ENCODE measurements around the gene SLC8A1. TPM values are rescaled to one million over a fixed set of nuclear protein-coding genes. Genes with fewer than 3 reads are reported as not detected.

Gene SLC8A1
- total RNA-seq, 3 donors from 2014 or later: 8.2 to 14.2 (median 12.2) TPM

DNA sequence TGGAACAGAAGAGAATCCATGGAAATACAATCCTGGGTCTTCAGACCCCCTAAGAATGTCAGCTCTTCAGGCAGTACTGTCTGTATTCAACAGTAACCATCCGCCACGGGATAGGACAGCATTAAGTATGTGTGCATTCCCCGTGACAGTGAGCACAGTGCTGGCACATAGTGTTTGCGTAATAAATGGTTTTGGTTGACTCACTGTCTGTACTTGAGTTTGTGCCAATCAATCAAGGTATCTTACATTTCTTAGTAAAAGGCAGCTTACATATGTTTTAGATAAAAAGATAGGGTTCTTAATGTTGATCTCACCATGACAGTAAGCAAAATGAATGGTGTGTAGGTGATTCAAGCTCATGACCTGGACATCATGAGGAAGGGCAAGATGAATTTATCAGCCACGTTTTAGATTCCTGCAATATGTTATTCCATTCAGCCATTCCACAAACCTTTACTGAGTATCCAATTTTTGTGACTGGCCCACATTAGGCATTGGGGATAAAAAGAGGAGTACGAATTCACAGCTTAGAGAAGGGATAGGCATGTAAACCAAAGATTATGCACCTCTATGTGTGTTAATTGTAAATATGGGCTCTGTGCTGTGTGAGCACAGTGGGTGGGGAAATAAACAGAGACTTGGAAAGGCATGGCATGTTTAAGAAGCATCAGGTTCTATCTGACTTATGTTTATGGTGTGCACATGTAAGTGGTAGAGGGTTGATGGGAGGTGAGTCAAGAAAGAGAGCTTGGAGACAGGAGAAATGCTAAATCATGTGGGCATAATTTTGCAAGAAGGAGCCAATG is 258.8 kb downstream of the SLC8A1 start:
- H3K27me3 ChIP-seq: no peaks in the 10 kb centered on the region
- H3K4me1 ChIP-seq: no peaks in the 10 kb centered on the region
- intact Hi-C loops (cut with DNase I; ENCODE audit: low total_unique reads): no loop called here
- TF ChIP-seq POLR2A (IDR thresholded peaks at IDR 0.05) (no peak), CTCF (IDR thresholded peaks at IDR 0.05) (no peak), POLR2AphosphoS5 (IDR thresholded peaks at IDR 0.05) (no peak)
- H3K27ac ChIP-seq: no peak overlapping the region
- H3K36me3 ChIP-seq: no peaks in the 10 kb centered on the region
- DNase-seq (ENCODE audit: low spot score in 2 of 2): no peak
- H3K9me3 ChIP-seq: no peaks in the 10 kb centered on the region
- no peak overlapping the region for H3K4me3 ChIP-seq

- TF ChIP-seq POLR2A (IDR thresholded peaks at IDR 0.05) (no peak), POLR2AphosphoS5 (IDR thresholded peaks at IDR 0.05) (no peak), CTCF (IDR thresholded peaks at IDR 0.05) (no peak)
- Histone ChIP-seq H3K4me1 (no peaks in the 10 kb centered on the region), H3K4me3 (no peak overlapping the region), H3K27ac (no peak overlapping the region), H3K36me3 (no peaks in the 10 kb centered on the region), H3K27me3 (no peaks in the 10 kb centered on the region), H3K9me3 (no peaks in the 10 kb centered on the region)
- DNase-seq (ENCODE audit: low spot score in 2 of 2): no peak
- intact Hi-C loops (cut with DNase I; ENCODE audit: low total_unique reads): no loop called here
These were observed 261.4 kb downstream of the SLC8A1 start for GRCh38 chr2:40190457-40190856.

DNA sequence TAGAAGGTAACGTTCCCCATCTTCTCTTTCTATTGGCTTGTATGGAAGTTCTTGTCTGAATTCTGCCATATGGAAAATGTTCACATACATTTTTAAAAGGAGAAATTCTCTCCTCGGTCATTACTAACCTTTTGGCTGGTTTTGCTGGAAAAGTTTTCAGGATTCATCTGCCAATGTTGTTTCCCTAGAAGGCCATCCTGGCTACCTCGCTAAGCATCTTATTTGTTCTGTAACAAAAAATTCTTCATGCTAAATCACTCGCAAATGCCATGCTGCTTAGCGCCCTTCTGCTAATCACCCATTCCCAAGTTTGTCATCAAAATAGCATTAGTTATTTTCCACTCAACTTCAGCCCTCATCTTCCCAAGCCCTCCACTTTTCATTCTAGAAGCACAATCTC is 262.0 kb downstream of the SLC8A1 start:
- no peak for DNase-seq (ENCODE audit: low spot score in 2 of 2)
- H3K4me3 ChIP-seq: no peak overlapping the region
- H3K36me3 ChIP-seq: no peaks in the 10 kb centered on the region
- intact Hi-C loops (cut with DNase I; ENCODE audit: low total_unique reads): no loop called here
- H3K27ac ChIP-seq: no peak overlapping the region
- no peaks in the 10 kb centered on the region for H3K4me1 ChIP-seq
- no peaks in the 10 kb centered on the region for H3K27me3 ChIP-seq
- no peak for TF ChIP-seq CTCF (IDR thresholded peaks at IDR 0.05)
- TF ChIP-seq POLR2AphosphoS5 (IDR thresholded peaks at IDR 0.05): no peak
- no peak for TF ChIP-seq POLR2A (IDR thresholded peaks at IDR 0.05)
- H3K9me3 ChIP-seq: no peaks in the 10 kb centered on the region

DNA sequence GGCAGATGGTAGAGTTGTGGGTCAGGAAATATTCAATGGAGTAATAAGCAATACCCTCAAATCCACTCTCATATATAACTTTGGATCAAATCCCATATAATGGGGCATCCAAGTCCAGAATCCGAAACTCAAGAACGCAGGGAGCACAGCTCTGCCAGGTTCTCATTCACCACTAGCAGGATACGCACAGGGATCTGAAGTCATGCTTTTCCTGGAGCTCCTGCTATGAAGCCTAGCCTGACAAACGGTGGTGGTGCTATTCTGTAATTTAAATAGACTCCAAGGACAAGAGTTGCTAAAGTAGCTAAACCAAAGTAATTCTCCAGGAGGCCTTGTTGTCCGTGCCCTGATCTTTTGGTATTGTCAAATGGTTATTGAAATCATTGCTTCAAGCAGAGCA is 264.8 kb downstream of the SLC8A1 start:
- Histone ChIP-seq H3K9me3 (no peaks in the 10 kb centered on the region), H3K36me3 (no peaks in the 10 kb centered on the region), H3K27me3 (no peaks in the 10 kb centered on the region), H3K4me1 (no peaks in the 10 kb centered on the region), H3K27ac (no peak overlapping the region), H3K4me3 (no peak overlapping the region)
- DNase-seq (ENCODE audit: low spot score in 2 of 2): no peak
- intact Hi-C loops (cut with DNase I; ENCODE audit: low total_unique reads): no loop called here
- TF ChIP-seq CTCF (IDR thresholded peaks at IDR 0.05) (no peak), POLR2A (IDR thresholded peaks at IDR 0.05) (no peak), POLR2AphosphoS5 (IDR thresholded peaks at IDR 0.05) (no peak)

- Histone ChIP-seq H3K4me1 (no peaks in the 10 kb centered on the region), H3K36me3 (no peaks in the 10 kb centered on the region), H3K27me3 (no peaks in the 10 kb centered on the region), H3K9me3 (no peaks in the 10 kb centered on the region), H3K27ac (no peak overlapping the region), H3K4me3 (no peak overlapping the region)
- DNase-seq (ENCODE audit: low spot score in 2 of 2): no peak
- intact Hi-C loops (cut with DNase I; ENCODE audit: low total_unique reads): no loop called here
- TF ChIP-seq CTCF (IDR thresholded peaks at IDR 0.05) (no peak), POLR2A (IDR thresholded peaks at IDR 0.05) (no peak), POLR2AphosphoS5 (IDR thresholded peaks at IDR 0.05) (no peak)
These were observed 267.3 kb downstream of the SLC8A1 start for GRCh38 chr2:40184551-40184950.

All from breast epithelium (tissue), 4 donors.